DMS 273 (cell line): ENCODE results near the gene BRF1.
"Not testable (repeated sequence)": the region's sequence is repeated elsewhere in the genome, so short reads cannot be mapped to it uniquely, and the experiment has no call there.

Source experiments
- DNase-seq: peaks from one replicate; lab custom pipeline; 2025; ENCODE audit not compliant: unreplicated experiment; lab: John Stamatoyannopoulos, UW

BRF1 gene

DNA sequence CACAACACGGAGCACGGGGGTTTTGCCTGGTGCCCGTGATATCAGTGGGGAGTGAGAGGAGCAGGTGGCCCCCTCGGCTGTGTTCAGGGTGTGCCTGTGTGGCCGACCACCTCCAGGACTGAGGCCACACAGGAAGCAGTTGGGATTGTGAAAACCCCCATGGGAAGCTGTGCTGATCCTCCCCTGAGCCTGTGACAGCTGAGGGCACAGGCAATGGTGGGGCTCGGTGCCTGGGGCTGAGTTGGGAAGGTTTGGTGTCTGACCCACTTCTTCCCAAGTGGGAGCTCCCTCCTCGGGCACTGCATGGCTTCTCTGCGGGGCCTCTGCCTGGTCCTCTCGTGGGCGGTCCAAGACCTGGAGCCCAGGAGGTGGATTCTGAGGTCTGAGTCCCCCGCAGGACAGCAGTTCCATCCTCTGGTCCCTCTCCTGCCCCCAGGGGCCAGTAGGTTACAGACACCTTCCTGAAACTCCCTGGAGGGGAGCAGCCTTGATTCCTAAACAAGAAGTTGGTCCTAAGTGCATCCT lies 31.6 kb upstream of the BRF1 start:
- DNase-seq: no peak

- no peak for DNase-seq
Observed at GRCh38 chr14:105331575-105332349, 31.0 kb upstream of the BRF1 start.

GRCh38 chr14:105330491-105330895 lies 29.7 kb upstream of the BRF1 start:
- no peak for DNase-seq

DNA sequence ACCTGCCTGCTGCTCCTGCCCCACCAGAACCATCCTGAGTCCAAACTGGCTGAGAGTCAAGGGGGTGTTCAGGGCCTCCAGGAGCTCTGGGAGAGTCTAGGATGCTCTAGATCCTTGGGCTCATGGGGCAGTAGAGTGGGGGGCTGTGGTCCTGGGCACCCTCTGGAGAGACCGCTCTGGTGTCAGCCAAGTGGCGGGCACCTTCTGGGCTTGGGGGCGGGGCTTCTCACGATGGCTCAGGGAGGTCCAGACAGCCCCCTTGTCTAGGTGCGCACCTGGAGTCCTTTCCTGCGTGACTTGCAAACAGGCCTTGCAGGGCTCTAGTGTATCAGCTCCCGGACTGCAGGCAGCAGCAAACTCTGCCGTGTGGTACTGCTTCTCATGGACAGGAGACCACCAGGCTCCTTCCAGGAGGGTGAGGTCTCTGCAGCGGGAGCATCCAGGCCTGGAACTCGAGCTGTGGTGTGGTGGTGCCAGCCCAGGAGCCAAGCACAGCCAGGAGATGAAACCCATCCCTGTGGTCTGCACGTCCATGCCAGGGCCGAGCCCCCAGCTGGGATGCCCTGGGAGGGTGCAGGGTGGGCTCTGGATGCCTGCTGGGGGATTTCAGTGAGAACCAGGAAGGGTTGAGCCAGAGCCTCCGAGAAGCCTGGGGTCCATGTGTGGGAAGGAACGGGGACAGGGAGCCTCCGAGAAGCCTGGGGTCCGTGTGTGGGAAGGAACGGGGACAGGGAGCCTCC lies 28.8 kb upstream of the BRF1 start:
- DNase-seq: no peak

GRCh38 chr14:105328678-105329390 lies 28.0 kb upstream of the BRF1 start:
- no peak for DNase-seq

DNA sequence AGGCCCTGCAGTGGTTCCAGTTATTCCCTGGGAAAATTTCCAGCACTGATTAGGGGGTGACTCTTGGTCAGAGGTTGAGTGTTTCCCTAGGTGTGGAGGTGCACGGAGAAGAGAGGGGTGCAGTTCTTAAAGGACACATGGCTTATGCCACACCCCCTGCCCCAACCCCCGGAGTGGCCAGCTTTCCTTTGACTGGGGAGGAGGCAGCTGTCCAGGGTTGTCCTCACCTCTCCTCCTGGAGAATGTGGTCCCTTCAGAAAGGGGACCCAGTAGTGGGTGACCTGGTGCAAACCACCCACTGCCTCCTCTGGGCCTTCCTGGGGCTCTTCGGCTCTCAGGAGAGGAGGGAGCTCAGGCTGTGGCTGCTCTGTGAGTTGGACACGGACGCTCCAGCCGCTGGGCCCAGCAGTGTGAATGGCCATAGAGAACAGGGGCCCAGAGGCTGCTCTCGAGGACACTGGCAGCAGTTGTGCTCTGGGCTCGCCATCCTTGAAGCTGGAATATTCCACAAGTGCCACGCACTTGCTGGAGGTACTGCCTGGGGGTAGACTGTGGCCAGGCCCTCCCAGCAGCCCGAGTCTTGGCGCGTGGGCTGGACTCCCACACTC lies 27.4 kb upstream of the BRF1 start:
- no peak for DNase-seq

DNA sequence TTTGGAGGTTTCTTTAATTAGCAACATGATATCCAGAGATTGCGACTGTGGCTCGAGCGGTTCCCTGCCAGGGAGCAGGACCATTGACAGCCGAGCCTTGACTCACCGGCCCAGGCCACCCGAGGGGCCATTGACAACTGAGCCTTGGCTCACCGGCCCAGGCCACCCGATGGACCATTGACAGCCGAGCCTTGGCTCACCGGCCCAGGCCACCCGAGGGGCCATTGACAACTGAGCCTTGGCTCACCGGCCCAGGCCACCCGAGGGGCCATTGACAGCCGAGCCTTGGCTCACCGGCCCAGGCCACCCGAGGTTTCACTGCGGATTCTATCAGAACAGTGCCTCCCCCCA lies 26.9 kb upstream of the BRF1 start:
- DNase-seq: not testable (repeated sequence)

DNA sequence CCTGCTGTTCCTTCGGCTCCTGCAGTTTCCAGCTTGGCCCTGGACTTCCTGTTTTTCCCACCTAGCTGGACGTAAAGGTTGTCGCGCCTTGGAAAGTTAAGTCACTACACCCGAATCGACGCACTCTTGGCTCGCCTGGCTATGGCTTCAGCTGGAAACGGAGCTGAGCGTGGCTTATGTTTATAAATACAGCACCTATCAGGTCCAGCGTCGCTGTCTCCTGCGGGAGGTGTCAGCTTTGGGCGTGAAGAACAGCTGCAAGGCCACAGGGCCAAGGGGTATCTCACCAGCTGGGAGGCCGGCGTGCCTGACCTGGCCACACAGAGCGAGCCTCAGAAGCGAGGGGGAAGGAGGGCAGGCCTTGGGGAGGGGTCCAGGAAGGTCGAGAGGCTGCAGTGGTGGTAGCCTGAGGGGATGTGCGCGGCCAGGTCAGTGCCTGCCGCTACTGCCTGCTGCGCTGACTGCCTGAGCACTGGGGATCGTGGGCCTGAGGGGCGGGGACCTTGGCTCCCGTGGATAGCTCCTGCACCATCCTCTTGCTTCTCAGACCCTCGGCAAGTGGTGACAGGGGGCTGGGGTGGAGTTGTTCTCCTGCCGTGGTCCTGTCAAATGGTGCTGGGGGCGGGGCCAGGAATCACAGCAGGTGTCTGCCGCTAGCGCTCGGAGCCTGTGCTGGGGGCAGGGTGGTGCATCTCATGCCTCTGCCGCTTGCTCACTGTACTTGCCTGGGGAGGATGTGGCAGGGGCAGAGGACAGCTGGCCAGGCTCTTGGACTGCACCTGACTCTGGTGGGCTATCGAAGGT lies 26.3 kb upstream of the BRF1 start:
- DNase-seq: no peak

- no peak for DNase-seq
Observed at GRCh38 chr14:105326568-105326867, 25.7 kb upstream of the BRF1 start.

DNA sequence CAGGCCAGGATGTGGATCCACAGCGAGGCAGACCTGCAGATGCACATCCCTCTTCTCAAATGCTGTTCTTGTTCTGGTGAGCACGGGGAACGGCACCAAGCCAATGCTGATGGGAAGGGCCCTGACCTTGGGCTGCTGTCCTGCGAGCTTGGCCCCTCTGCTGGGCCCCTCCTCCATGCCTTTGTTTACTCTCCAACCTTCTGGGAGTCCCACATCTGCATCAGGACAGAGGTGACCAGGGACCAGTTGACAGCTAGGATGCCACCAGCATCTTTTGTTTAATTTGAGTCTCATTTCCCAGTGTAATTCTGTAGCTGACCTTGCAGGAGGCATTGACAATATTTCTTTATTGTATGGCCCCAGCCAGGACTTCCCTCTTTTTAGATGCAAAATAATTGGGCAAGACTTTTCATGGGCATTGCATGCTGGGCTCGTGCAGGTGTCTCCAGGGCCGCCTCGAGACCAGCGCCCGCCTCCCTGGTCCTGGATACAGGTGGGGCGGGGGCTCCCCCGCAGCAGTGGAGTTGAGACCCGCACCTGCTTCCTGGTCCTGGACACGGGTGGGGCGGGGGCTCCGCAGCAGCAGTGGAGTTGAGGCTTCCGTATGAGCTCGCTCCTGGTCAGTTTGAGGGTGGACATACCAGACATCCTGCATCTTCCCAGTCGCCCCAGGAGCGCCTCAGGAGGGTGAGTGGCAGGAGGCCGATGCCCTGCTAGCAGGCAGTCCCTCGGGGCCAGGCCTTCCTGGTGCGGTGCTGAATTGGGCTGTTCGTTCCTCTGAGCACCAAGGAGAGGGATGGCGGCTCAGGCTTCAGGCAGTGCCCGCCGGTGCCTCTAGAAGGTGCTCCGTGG lies 25.1 kb upstream of the BRF1 start:
- DNase-seq: no peak

- DNase-seq: no peak
Observed at GRCh38 chr14:105325303-105325702, 24.5 kb upstream of the BRF1 start.

GRCh38 chr14:105324871-105325270 lies 24.1 kb upstream of the BRF1 start:
- no peak for DNase-seq

GRCh38 chr14:105324080-105324778 lies 23.4 kb upstream of the BRF1 start:
- no peak for DNase-seq

DNA sequence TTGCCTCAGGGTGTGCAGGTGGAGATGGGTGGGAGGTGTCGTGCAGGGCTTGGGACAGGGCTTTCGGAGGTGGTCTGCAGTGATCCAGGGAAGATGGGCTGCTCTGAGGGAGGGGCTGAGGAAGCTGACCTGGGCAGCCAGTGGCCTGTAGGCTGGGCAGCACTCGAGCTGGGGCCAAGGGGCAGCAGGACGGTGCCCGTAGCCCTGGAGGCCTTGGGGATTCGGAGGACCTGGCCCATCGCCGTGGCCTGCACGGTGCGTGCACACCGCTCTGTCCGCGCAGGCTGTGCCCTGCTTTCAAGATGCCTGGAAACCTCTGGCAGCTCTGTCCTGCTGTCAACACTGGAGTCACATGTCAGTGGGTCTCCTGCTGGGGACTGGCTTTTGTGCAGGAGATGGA lies 22.9 kb upstream of the BRF1 start:
- DNase-seq: no peak

DNA sequence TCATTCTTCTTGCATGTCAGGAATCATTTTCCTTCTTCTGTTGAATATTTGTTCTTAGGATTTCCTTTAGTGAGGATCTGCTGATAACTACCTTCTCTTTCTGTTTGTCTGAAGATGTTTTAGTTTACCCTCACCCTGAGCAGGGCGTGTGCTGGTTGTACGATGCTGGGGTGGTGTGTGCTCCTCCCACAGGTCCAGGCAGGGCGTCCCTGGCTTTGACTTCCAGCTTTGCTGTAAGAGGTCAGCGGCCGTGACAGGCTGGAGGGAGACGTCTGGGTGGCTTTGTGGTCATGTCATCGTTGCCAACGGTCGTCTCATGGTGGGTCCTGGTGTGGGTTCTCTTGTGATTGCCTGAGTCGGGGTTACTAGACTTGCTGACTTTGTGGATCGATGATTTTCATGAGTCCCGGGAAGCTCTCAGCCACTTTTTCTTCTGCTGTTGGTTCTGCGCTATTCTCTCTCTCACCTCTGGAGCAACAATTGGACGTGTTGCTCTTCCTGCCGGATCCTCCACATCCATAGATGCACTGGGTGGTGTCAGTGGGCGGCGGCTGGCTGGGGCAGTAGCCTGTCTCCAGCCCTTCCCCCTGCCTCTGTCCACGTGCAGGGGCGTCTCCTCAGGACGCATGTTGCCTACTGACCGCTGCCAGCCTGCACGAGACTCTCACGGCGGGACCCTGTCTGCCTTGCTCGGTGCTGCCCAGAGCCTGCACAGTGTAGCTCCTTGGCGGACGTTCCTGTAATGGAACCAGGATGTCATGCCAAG lies 22.2 kb upstream of the BRF1 start:
- no peak for DNase-seq

- no peak for DNase-seq
Observed at GRCh38 chr14:105317546-105317945, 16.7 kb upstream of the BRF1 start.

GRCh38 chr14:105316968-105317510 lies 16.2 kb upstream of the BRF1 start:
- DNase-seq: no peak

DNA sequence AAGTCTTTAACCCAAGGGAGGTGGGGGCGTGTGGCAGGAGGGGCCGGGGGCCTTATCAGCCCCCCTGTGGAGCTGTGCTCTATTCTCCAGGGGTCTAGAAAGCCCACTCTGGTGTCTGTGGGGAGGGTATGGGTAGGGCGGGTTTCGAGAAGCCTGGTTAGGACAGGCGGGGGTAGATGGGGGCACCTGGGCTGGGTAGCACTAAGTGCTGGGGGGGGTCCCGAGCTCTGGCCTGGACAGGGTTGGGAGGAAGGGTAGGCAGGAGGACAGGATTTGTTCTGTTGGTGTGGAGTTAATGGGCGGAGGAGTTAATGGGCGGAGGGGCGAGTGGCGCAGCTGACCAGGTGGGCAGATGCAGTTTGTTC lies 15.8 kb upstream of the BRF1 start:
- DNase-seq: no peak
